AG08395 (cell line): ENCODE data around the gene PEX10.
A peak's percentile ranks its signal among the peaks of the same experiment; 100 is the strongest.
"Not testable (repeated sequence)": the region's sequence is repeated elsewhere in the genome, so short reads cannot be mapped to it uniquely, and the experiment has no call there.

ENCODE experiments used
- DNase-seq: peaks from one replicate; pipeline ENCODE4 v3.0.0; 2012; ENCODE audit warnings: mixed read lengths, low spot score

Gene PEX10

DNA sequence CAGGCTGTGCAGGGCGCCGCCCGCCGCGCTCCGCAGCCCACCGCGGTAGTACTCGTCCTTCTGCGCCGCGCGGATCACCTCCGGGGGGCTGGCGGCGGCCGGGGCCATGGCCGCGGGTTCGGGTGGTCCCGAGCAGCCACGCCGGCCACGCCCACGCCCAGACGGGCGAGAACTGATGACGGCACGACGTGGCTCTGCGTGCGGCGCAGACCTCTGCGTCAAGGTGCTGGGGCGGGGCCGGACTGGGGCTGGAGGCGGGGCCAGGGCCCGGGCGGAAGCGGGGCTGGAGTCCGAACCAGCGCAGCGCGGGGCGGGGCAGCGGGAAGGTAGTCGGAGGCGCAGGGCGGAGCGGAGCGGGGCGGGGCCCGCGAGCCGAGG lies at the start of gene PEX10:
PEX10 (minus strand) TSS at position 170 of the 378 bp plus-strand sequence; CDS start at position 108, 62 bp downstream.
- DNase-seq, result peak; percentile 99

DNA sequence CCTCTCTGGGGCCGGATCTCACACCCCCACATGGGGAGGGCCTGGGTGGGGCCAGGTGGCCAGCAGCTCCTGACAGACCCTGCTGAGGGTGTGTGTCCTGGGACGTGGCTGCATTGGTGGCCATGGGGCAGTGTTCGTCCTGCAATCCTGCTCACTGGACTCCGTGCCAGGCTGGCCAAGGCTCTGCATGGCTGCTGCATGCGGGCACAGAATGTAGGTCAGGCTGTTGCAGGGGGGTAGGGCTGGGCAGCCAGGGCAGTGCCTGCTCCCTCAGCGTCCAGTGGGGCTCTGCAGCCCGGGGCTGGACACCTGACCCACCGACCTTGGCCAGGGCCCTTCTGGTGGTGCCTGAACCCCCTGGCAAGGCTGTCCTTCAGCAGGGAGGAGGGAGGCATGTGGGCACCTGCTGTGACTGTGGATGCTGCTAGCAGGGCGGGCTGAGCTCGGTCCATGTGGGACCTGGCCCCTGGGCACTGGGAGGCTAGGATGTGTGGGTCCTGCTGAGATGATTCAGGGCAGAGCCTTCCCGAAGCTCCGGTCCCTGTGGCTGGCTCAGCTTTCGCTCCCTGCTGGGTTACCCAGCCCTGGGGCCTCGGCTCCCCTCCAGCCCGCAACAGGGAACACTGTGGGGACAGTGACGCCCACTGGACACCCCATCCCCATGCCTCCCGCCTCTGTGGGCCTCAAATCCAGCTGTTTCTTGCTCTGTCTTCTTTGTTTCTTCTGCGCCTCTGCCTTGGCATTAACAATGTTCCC lies 48.8 kb upstream of the PEX10 start:
- DNase-seq, result no peak

DNA sequence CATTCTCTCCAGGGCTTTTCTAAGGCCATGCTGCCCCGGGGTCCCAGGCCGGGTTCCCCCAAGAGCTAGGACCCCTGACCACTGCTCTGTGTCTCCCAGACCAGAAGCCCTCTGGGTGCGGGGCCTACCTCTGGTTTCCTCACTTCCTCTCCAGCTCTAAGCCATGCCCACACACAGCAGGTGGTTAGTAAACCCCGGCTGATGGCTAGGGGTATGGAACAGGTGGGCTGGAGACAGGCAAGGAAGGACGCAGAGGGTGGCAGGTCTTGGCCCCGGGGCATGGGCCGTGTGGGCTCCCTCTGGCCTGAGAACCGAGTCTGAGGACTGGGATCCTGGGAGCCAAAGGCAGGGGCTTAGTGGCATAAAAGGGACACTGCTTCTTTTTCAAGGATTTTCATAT lies 47.8 kb upstream of the PEX10 start:
- no peak for DNase-seq

GRCh38 chr1:2459757-2460156 lies 47.4 kb upstream of the PEX10 start:
- no peak for DNase-seq

- DNase-seq, result not testable (repeated sequence)
Observed at GRCh38 chr1:2459102-2459753, 46.9 kb upstream of the PEX10 start.

DNA sequence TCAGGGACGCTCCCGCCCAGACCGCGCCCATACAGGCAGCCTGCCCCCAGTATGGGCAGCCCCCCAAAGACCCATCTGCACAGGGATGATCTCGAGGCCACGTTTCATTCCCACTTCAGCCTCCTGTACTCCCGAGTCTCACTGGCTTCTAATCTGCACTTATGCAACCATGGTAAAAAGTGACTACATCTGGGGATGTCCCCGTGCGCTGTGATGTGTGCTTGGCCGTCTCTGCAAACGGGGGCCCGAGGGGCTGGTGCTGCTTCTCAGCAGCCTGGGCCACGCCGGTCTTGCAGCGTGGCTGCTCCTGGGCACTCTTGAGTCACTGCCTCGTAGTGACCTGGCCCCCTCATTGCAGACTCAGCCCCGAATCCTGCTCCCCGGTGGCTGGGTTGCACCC lies 46.3 kb upstream of the PEX10 start:
- no peak for DNase-seq

- no peak for DNase-seq
Observed at GRCh38 chr1:2457444-2457843, 45.1 kb upstream of the PEX10 start.

DNA sequence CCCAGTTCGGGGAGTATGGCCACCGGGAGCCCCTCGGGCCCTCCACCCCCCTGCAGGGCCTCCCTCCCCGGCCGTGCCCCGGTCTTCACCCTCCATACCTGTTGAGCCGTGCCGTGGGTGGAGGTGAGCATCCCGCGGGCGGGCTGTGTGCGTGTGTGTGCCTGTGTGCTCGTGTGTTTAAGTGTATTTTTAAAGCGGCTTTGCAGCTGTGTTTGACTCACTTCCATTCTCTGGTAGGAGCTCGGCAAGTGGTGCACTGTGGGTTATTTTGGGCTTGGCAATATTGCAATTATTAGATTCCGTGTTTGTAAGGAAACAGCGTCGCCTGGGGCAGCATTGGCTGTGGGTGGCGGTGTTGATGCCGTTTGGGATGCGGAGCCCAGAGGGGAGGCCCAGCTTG lies 43.4 kb upstream of the PEX10 start:
- DNase-seq, result no peak

DNA sequence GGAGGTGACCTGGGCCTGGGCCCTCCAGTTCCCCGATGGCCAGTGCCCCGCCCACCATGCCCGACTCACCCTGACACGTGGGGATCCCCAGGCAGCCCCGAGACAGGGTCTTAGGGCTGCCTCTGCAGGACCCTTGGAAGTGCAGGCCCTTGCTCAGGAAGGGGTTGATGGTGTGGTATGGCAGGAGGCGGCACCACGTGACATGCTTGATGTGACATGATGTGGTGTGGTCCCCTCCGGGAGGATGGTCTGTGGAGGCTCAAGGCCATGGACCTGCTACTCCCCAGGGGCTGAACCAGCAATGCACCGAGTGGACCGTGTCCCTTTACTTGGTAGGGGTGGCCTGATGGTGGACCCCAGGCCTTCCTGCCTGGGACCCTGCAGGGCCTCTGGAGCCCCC lies 41.9 kb upstream of the PEX10 start:
- no peak for DNase-seq

DNA sequence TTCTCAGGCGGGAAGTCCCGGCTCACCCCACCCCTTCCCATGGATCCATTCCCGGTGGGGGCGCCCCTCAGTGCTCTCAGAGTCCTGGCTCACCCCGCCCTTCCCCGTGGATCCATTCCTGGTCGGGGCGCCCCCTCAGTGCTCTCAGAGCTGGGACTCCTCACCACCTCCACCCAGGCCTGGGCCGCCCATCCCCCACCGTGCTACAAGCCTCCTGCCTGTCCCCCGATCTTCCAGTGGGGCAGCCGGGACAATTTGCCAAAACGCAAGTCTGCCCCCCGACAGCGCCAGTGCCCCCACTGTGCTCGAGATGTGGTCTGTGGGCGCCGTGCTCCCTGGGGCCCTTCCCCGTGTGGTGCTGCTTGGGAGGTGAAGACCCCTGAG lies 40.6 kb upstream of the PEX10 start:
- DNase-seq, result no peak

GRCh38 chr1:2452201-2452931 lies 40.0 kb upstream of the PEX10 start:
- no peak for DNase-seq

GRCh38 chr1:2451741-2452140 lies 39.4 kb upstream of the PEX10 start:
- DNase-seq, result peak; percentile 92

DNA sequence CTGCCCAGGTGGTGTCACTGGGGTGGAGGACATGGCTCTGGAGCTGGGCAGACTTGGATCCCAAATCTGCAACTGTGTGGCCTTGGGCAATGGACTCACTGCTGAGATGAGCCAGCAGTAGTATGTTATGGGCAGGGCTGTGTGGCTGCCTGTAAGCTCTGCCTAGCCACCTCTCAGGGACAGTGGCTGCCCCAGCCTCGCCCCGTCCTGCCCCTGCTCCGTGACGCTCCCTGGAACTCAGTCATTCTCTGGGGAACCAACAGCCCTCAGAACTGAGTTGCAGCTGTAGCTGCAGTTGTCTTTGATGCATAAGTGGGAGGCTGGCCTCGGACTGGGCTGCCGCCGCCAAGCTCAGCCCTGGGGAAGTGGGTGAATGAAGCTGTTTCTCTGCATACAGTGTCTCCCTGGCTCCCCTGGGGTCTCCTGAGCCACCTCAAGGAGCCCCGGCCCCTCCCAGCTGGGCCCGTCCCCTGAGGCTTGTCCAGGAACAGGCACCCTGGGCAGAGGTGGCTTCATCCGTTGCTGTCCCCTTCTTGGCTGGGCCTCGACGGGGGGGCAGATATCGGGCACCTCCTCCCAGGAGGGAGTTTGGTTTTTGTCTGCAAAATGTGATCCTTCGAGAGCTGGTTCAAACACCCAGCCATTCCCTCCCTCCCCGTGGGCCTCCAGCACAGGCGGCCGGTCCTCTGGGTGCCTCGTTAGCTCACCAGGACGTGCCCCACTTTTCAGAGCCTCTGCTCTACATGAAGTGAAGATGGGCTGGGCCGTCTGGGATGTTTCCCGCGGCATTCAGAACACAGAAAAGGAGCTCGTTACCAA lies 37.5 kb upstream of the PEX10 start:
- no peak for DNase-seq

- no peak for DNase-seq
Observed at GRCh38 chr1:2448098-2448445, 35.7 kb upstream of the PEX10 start.

- DNase-seq, result no peak
Observed at GRCh38 chr1:2447276-2448097, 35.1 kb upstream of the PEX10 start.

- DNase-seq, result no peak
Observed at GRCh38 chr1:2446861-2447260, 34.5 kb upstream of the PEX10 start.

GRCh38 chr1:2446394-2446793 lies 34.0 kb upstream of the PEX10 start:
- no peak for DNase-seq

DNA sequence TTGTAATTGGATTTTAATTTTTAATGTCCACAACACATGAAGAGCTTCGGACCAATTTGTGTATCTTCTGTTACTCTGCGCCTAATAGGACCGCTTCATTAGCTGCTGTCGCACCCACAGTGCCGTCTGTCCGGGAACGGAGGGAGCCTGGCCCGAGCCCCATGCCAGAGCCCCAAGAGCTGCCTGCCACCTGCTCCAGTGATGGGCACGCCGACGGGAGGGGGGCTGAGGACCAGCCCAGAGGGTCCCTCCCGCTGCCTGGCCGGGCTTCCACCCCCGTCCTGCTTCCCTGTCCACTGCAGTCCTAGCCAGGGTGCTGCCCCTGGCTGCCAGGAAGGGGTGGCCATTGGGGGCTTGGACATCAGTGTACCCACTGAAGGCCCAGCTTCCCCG lies 33.5 kb upstream of the PEX10 start:
- no peak for DNase-seq

GRCh38 chr1:2445162-2445822 lies 32.9 kb upstream of the PEX10 start:
- DNase-seq, result no peak

- no peak for DNase-seq
Observed at GRCh38 chr1:2444138-2444591, 31.8 kb upstream of the PEX10 start.
